Measurements from ENCODE around the gene COX14.
"Not testable (repeated sequence)": the region's sequence is repeated elsewhere in the genome, so short reads cannot be mapped to it uniquely, and the experiment has no call there.

Gene COX14

GRCh38 chr12:50110127-50110761 is 1.8 kb upstream of the COX14 start:
- peak in 1 of 2 experiments; percentile 32 for DNase-seq

DNA sequence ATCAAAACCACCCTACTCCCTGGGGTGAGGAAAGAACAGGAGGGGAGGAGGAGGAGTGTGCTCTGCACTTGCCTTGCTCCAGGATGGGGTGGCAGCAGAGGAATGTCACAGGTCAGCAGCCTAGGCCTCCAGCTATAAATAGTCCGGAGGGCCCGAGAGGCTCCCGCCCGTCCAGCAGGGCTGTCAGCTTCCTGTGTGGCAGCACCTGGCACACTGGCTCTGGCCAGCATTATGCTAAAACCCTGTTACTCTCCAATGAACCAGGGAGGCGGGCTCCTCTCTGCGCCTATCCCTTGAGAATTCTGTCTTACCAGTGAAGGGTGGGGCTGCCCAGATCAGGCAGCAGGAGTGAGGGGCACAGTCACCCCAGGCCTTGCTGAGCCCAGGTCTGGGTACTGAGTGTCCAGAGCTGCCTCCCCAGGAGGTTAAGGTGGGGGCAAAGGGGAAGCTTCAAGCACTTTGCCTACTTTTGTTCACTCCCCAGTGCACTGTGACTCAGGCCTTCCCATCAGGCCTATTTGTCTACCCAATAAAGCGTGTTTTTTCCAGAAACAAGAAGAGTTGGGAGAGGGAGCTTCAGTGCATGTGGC is 1.2 kb upstream of the COX14 start:
- DNase-seq, result peak in 1 of 2 experiments; percentile 37

DNA sequence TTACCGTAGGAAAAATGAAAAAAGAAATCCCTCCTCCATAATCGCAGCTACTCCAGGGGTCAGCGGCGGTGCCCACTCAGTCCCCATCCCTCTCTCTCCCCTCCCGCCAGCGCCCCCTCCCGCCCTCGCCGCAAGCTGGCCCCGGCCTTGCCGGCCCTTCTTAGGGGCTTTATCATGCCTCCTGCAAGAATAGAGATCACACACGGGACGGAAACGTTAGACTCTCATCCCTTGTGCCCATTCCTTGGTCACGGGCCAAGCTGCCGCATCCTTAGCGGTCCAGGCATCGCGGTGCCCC is 692 bp upstream of the COX14 start:
- DNase-seq, result no peak

DNA sequence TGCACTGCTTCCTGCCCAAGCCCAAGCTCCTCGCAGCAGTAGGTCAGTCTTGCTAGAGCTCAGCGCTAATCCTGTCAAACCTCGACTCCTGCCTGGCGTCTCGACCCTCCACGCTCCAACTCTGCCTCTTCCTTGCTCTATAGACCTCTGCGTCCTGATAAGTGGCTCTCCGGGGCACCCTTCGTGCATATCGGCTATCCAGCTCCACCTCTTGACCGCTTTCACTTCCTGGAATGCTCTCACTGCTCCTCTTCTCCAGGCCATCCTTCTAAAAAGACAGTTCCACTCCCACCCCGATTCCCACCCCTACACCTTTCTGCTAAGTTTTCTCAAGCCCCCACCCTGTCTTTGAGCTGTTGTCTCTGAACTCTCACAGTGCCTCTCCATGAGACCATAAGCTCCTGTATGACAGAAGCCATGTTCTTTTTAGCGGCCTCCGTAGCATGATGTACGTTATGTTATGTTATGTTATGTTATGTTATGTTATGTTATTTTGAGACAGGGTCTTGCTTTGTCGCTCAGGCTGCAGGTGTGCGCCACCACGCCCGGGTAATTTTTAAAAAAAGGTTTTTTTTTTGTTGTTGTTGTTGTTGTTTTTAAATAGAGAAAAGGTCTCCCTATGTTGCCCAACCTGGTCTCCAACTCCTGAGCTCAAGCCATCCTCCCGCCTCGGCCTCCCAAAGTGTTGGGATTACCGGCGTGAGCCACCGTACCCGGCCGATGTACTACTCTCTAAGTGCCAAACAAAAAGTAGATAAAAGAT is 601 bp downstream of the COX14 start:
- DNase-seq, result no peak

GRCh38 chr12:50117057-50117622 is 5.1 kb downstream of the COX14 start:
- DNase-seq, result no peak

GRCh38 chr12:50119387-50119786 is 7.4 kb downstream of the COX14 start:
- no peak for DNase-seq

GRCh38 chr12:50120521-50120920 is 8.5 kb downstream of the COX14 start:
- no peak for DNase-seq

- peak in 1 of 2 experiments; percentile 13 for DNase-seq
Observed at GRCh38 chr12:50120953-50121352, 8.9 kb downstream of the COX14 start.

DNA sequence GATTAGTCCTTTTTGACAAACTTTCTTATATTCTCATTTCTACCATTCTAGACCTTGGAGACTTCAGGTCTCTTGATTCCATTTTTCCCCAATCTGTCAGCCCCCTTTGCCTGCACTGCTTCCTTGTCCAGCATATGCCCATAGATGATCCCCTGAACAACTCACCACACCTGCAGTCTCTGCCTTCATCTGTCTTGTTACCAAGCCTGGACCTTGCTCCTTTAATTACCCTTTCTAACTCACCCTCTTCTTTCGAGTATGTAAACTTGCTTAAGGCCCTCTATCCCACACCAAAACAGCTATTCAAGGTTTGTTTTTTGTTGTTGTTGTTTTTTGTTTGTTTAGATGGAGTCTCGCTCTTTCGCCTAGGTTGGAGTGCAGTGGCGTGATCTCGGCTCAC is 9.6 kb downstream of the COX14 start:
- no peak for DNase-seq

GRCh38 chr12:50123203-50123602 is 11.2 kb downstream of the COX14 start:
- DNase-seq, result peak in 1 of 2 experiments; percentile 14

DNA sequence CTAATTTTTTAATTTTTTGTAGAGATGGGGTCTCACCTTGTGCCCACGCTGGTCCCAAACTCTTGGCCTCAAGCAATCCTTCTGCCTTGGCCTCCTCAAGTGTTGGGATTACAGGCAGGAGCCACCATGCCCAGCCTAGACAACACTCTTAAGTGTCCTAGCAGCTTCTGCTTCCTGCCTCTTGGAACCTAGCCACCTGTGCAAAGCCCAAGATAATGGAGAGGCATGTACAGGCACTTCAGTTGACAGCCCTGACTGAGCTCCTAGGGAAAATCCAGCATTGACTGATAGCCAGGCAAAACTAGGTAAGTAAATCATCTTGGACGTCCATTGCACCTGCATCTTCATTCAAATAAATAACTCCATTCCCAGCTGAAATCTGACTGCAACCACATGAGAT is 15.5 kb downstream of the COX14 start:
- DNase-seq, result no peak

DNA sequence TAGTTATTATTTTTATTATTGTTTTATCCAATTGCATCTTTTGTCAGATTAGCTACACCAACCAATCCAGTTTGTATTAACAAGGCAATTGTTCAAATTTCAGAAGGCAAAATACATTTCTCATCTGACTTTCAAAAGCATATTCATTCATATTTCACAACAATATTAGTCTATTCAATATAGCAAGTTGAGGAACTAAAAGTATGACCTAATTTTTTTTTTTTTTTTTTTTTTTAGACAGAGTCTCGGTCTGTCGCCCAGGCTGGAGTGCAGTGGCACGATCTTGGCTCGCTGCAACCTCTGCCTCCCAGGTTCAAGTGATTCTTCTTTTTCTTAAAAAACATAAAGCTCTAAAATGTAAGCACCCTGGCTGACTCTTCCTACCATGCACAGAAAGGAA is 17.3 kb downstream of the COX14 start:
- no peak for DNase-seq

- peak in 1 of 2 experiments; percentile 16 for DNase-seq
Observed at GRCh38 chr12:50132505-50133135, 20.6 kb downstream of the COX14 start.

DNA sequence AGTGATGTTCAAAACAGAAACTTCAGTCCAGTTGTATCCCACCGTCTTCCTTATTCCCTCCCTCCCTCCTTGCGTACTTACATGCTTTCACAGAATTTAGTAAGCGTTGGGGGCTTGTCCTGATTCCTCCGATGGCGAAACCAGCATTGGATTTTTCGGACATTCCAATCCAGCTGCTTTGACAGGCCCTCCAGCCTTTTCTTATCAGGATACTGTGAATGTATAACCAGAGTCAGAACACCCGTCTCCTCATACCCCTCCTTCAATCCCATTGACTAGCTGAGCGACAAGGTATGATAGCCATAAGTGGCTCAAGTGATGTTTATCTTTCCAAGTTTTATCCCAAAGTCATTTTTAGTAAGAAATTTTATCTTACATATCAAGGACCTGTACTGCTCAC is 31.0 kb downstream of the COX14 start:
- DNase-seq, result no peak

DNA sequence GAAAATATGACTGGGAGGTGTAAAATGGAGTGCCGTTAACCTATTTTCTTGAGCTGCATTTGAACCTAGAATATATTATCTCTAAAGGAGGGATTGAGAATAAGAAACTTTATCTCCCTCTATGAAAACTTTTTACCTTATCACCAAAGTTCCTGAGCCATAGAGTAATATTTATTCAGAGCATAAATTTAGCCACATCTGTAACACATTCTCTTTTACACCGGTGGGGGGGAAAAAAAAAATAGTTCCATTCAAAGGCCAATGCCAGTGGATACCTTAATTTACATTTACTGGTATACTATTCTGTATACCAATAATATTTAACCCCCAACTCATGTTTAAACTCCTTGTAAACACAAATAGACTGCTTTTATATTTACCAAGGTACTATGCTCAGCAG is 33.4 kb downstream of the COX14 start:
- DNase-seq, result no peak

DNA sequence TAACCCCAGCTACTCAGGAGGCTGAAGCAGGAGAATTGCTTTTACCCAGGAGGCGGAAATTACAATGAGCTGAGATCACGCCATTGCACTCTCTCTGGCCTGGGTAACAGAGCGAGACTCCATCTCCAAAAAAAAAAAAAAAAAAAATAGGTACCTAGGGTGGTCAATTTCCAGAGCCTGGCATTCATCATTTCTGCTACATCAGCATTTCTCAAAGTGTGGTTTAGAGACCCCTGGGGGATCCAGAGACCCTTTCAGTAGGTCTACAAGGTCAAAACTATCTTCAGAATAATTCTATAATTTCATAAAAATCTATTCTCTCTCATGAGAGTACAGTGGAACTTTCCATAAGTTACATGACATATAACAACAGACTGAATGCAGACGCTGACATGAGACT is 35.2 kb downstream of the COX14 start:
- no peak for DNase-seq

GRCh38 chr12:50148011-50148410 is 36.0 kb downstream of the COX14 start:
- peak in 1 of 2 experiments; percentile 10 for DNase-seq

GRCh38 chr12:50149311-50149710 is 37.3 kb downstream of the COX14 start:
- peak in 1 of 2 experiments; percentile 7 for DNase-seq

- DNase-seq, result peak in 1 of 2 experiments; percentile 9
Observed at GRCh38 chr12:50151047-50151687, 39.1 kb downstream of the COX14 start.

- DNase-seq, result not testable (repeated sequence)
Observed at GRCh38 chr12:50154947-50155346, 42.9 kb downstream of the COX14 start.

GRCh38 chr12:50156641-50157040 is 44.6 kb downstream of the COX14 start:
- no peak for DNase-seq

GRCh38 chr12:50157259-50157658 is 45.2 kb downstream of the COX14 start:
- DNase-seq, result no peak

DNA sequence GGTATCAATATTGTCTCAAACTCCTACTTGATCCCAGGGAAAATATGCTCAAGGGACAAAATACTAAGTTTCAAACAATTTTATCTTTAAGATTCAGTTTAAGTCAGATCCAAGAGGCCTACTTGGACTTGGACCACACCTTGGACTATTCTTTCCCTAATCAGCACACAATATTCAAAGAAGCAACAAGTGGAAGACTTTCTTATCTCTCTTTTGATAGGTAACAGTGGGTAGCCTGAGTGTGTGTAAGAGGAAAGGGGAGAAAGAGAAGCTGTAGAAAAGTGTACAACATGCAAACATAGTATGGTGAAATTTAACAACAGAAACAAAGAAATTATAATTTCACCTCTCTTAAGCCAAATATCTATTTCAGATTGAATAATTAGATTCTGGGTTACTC is 48.6 kb downstream of the COX14 start:
- no peak for DNase-seq

Data from activated T-cell treated with anti-CD3 and anti-CD28 coated beads, Interleukin-2, amount 50 U/mL, for 48 hours (primary cell).